Body of pancreas (tissue), 4 donors: ENCODE data around the gene CXADR.

ENCODE experiments used
- POLR2A ChIP-seq, 3 donors: fragments of 450-650 bp; IDR thresholded peaks; one replicate each; pipeline ENCODE4 v1.6.1; 2016; ENCODE audit warnings: antibody characterized with exemption in 3 of 3, mild to moderate bottlenecking in 2 of 3
- TF ChIP-seq, protein P1 (sequence below), 7 experiments: fragments of 450-650 bp in 4 of 7; fragments of 200-600 bp in 3 of 7; sonication (generic) in 3 of 7; IDR thresholded peaks; one replicate each; pipeline ENCODE4 v1.5.1; 2016 to 2019; ENCODE audit warnings: antibody characterized with exemption in 7 of 7

DNA sequence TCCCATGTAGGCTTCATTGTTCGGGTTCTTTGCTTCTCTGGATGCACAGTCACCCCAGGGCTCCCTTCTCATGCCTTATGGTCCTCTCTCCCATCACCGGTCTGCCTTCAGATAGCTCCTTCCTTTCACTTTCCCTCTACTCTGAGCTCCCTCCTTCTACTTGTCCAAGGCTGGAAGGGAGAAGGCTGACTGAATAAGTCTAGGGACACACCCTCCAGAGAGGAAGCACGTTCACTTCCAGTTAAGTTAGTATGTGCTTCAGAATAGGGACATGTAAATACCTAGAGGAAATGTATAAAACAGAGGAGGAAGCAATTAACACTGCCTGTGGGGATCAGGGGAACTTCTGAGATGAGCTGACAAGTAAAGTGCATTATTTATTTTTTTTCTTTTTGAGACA lies 23.5 kb downstream of the CXADR start:
- no peak for TF ChIP-seq POLR2A (IDR thresholded peaks at IDR 0.05)
- TF ChIP-seq, protein P1, sequence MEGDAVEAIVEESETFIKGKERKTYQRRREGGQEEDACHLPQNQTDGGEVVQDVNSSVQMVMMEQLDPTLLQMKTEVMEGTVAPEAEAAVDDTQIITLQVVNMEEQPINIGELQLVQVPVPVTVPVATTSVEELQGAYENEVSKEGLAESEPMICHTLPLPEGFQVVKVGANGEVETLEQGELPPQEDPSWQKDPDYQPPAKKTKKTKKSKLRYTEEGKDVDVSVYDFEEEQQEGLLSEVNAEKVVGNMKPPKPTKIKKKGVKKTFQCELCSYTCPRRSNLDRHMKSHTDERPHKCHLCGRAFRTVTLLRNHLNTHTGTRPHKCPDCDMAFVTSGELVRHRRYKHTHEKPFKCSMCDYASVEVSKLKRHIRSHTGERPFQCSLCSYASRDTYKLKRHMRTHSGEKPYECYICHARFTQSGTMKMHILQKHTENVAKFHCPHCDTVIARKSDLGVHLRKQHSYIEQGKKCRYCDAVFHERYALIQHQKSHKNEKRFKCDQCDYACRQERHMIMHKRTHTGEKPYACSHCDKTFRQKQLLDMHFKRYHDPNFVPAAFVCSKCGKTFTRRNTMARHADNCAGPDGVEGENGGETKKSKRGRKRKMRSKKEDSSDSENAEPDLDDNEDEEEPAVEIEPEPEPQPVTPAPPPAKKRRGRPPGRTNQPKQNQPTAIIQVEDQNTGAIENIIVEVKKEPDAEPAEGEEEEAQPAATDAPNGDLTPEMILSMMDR (IDR thresholded peaks at IDR 0.05): no peak
